GM21381 (cell line): Measurements from ENCODE around the gene KRT6A.

Source experiments
- ATAC-seq: cut with Tn5 transposase; IDR thresholded peaks from one replicate; pipeline ENCODE4 v1.9.1; 2021; ENCODE audit warnings: mild to moderate bottlenecking, moderate library complexity; ENCODE audit not compliant: unreplicated experiment

KRT6A gene

DNA sequence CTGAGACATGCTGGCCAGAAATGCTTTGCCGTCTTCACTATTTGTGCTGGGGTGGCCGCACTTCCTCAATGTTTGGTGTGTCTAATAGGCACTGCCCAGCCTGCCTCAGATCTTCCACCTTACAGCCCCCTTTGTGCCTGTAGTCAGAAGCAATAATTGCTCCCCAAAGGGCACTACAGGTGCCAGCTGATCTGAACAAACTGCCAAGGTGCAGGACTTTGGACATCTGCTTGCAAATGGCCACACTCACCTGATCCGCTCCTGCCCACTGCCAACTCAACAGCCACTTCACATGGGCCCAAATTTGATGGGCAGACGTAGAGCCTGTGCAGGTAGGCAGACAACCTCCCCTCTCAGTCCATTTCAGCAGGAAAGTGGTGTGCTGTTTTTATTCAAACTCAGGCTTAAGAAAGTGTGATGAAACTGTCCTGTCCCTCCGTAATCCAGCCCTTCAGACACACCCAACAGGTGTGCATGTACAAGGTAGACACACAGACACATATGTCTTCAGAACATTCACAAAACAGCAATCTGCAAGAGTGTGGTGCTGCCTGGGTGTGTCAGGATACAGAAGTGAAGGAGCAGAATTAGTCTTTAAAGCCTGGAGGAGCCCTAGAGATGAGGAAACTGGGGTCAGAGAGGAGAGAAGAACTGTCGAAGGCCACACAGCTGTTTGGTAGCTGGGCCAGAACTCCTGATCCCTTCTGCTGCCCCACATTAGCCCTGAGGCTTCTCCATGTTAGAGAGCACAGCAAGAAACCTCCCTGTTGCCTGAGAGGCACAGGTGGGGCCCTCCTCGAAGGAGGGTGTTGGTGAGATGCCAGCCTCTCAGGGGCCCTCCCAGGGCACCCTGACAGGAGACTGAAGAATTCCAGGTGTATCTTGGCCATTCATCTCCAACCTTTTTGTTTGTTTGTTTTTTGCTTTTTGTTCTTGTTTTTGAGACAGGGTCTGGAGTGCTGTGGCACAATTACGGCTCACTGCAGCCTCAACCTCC, 54.5 kb downstream of the KRT6A start:
- no peak for ATAC-seq

GRCh38 chr12:52437508-52437907, 55.5 kb downstream of the KRT6A start:
- no peak for ATAC-seq
